Mesangial cell (primary cell): ENCODE data around the gene KRTAP4-4. TPM values are rescaled to one million over a fixed set of nuclear protein-coding genes. Genes with fewer than 3 reads are reported as not detected.

Source experiments
- total RNA-seq: library from RNA; depleted of rRNA; stranded (reverse); fragments of >200 nt; gene quantifications from 2 replicates; pipeline ENCODE4 v1.2.3, GENCODE V29; 2015

Gene KRTAP4-4
- total RNA-seq: not detected in 2 replicates

DNA sequence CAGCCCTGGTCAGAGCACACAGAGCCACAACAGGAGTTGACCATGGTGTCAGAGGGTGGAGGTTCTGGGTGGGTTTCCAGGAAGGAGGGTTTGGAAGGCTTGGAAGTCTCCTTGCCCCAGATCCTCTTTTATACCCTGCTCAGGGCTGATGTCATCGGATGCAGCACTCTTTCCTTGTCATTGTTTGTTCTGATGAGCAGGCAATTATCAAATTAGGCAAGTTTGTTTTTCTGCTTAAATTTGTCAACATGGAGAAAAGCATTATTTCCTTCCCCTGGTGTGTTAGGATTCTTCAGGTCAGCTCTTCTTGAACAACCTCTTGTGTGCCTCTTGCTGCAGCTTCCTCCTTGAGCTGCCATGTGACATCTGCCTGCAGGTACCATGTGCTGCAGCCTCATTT is at the start of gene KRTAP4-4:
TSS of gene KRTAP4-4 (minus strand) at position 101 of the 400 bp plus-strand sequence. CDS start at position 44, 57 bp downstream.

DNA sequence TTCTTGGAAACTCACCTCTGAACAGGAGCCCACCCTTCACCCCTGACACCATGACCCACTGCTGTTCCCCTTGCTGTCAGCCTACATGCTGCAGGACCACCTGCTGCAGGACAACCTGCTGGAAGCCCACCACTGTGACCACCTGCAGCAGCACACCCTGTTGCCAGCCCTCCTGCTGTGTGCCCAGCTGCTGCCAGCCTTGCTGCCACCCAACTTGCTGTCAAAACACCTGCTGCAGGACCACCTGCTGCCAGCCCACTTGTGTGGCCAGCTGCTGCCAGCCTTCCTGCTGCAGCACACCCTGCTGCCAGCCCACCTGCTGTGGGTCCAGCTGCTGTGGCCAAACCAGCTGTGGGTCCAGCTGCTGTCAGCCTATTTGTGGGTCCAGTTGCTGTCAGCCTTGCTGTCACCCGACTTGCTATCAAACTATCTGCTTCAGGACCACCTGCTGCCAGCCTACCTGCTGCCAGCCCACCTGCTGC is 29.3 kb upstream of the KRTAP4-4 start, which contains the start of gene KRTAP9-1:
TSS of gene KRTAP9-1 (plus strand) at position 51 of the 482 bp plus-strand sequence. CDS start at position 51, 0 bp downstream.

DNA sequence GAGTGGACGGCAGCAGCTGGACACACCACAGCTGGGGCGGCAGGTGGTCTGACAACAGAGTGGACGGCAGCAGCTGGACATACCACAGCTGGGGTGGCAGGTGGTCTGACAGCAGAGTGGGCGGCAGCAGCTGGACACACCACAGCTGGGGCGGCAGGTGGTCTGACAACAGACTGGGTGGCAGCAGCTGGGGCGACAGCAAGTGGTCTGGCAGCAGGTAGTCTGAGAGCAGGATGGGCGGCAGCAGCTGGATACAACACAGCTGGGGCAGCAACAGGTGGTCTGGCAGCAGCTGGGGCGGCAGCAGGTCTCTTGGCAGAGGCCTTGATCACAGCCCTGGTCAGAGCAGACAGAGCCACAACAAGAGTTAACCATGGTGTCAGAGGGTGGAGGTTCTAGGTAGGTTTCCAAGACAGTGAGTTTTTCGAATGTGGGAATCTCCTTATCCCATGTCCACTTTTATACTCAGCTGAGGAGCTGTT is 24.0 kb upstream of the KRTAP4-4 start, which contains the start of gene KRTAP4-1:
TSS of gene KRTAP4-1 (minus strand) at position 432 of the 482 bp plus-strand sequence. CDS start at position 375, 57 bp downstream.

DNA sequence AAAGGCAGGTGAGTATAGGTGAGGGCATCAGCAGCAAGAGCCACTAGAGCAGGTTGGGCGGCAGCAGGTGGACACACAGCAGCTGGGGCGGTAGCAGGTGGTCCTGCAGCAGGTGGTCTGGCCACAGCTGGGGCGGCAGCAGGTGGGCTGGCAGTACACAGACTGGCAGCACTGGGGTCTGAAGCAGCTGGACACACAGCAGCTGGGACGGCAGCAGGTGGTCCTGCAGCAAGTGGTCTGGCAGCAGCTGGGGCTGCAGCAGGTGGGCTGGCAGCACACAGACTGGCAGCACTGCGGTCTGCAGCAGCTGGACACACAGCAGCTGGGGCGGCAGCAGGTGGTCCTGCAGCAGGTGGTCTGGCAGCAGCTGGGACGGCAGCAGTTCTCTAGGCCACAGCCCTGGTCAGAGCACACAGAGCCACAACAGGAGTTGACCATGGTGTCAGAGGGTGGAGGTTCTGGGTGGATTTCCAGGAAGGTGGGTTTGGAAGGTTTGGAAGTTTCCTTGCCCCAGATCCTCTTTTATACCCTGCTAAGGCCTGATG is 17.3 kb upstream of the KRTAP4-4 start, which contains the start of gene KRTAP4-2:
TSS of gene KRTAP4-2 (minus strand) at position 495 of the 545 bp plus-strand sequence. CDS start at position 438, 57 bp downstream.

DNA sequence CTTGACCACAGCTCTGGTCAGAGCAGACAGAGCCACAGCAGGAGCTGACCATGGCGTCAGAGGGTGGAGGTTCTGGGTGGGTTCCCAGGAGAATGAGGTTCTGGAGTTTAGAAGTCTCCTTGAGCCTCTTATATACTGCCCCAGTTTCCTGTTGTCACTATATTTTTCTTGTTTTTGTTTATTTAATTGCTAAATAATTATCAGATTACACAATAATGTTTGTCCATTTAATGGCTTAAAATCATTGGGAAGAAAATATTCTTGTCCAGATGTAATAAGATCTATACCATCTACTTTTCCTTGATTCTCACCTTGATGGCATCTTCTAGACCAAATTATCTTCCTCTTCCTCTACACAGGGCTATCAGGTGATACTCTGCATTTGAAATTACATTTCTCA is 7.6 kb upstream of the KRTAP4-4 start, which contains the start of gene KRTAP4-3:
TSS of gene KRTAP4-3 (minus strand) at position 101 of the 400 bp plus-strand sequence. CDS start at position 52, 49 bp downstream.

DNA sequence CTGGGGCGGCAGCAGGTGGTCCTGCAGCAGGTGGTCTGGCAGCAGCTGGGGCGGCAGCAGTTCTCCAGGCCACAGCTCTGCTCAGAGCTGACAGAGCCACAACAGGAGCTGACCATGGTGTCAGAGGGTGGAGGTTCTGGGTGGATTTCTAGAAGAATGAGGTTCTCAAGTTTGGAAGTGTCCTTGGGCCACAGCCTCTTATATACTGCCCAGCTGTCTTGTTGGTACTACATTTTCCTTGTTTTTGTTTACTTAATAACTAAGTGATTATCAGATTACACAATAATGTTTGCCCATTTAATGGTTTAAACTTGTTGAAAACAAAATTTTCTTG is 10.9 kb downstream of the KRTAP4-4 start, which contains the start of gene KRTAP4-5:
TSS of gene KRTAP4-5 (minus strand) at position 174 of the 334 bp plus-strand sequence. CDS start at position 116, 58 bp downstream.

DNA sequence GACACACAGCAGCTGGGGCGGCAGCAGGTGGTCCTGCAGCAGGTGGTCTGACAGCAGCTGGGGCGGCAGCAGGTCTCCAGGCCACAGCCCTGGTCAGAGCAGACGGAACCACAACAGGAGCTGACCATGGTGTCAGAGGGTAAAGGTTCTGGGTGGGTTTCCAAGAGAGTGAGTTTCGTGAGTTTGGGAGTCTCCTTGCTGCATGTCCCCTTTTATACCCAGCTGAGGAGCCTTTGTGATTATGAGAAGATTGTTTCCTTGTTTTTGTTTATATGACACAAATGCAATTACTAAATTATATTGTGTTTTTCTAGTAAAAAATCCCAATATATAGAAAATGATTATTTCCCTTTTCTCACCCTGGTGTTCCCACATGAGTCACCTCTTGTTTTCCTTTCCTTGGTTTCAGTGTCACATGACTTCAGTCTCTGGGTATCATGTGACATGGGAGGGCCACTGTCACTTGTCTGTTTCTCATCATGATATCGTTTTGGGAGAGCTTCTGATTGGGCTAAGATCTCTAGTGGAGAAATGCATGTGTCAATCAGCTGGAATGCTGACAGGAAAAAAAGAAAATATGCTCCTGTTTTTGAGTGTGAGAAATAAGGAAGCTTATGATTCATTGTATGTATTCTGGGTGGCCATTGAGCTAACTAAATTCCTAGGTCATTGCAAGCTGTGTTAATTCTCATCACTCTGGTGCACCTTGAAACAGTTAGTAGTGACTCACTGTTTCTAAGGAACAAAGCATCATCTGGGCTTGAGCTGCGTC is 20.0 kb downstream of the KRTAP4-4 start, which contains the start of gene KRTAP4-6:
TSS of gene KRTAP4-6 (minus strand) at position 185 of the 772 bp plus-strand sequence. CDS start at position 128, 57 bp downstream.

DNA sequence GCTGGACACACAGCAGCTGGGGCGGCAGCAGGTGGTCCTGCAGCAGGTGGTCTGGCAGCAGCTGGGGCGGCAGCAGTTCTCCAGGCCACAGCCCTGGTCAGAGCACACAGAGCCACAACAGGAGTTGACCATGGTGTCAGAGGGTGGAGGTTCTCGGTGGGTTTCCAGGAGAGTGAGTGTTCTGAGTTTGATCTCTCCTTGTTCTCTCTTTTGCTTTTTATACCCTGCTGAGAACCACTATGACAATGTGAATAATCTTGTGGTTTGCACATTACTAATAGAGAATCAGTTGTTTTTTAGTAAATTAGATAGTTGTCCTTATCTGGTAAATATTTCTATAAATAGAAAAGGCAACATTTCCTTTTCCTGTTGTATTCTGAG is 36.6 kb downstream of the KRTAP4-4 start, which contains the start of gene KRTAP4-12:
TSS of gene KRTAP4-12 (minus strand) at position 192 of the 381 bp plus-strand sequence. CDS start at position 132, 60 bp downstream.

DNA sequence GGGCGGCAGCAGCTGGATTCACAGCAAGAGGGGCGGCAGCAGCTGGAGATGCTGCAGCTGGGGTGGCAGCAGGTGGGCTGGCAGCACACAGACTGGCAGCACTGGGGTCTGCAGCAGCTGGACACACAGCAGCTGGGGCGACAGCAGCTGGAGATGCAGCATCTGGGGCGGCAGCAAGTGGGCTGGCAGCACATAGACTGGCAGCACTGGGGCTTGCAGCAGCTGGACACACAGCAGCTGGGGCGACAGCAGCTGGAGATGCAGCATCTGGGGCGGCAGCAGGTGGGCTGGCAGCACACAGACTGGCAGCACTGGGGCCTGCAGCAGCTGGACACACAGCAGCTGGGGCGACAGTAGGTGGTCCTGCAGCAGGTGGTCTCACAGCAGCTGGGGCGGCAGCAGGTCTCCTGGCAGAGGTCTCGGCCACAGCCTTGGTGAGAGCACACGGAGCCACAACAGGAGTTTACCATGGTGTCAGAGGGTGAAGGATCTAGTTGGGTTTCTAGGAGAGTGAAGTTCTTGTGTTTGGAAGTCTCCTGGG is 42.6 kb downstream of the KRTAP4-4 start, which contains the start of gene KRTAP4-11:
TSS of gene KRTAP4-11 (minus strand) at position 528 of the 541 bp plus-strand sequence. CDS start at position 470, 58 bp downstream.

Other genes starting within 250 kb of the KRTAP4-4 start
- gene KRT23, start 223.1 kb downstream of the KRTAP4-4 start, total RNA-seq: 0.76 TPM in 1 of 2 replicates, not detected in the other
- gene KRT39, start 193.8 kb downstream of the KRTAP4-4 start, total RNA-seq: not detected in 2 replicates
- not detected in 2 replicates for gene KRT40, start 176.4 kb downstream of the KRTAP4-4 start, total RNA-seq
- gene KRTAP3-3, start 166.6 kb downstream of the KRTAP4-4 start, total RNA-seq: not detected in 2 replicates
- not detected in 2 replicates for gene KRTAP3-2, start 160.8 kb downstream of the KRTAP4-4 start, total RNA-seq
- not detected in 2 replicates for gene KRTAP3-1, start 151.6 kb downstream of the KRTAP4-4 start, total RNA-seq
- gene KRTAP1-5, start 133.5 kb downstream of the KRTAP4-4 start, total RNA-seq: not detected in 2 replicates
- not detected in 2 replicates for gene KRTAP1-4, start 130.6 kb downstream of the KRTAP4-4 start, total RNA-seq
- not detected in 2 replicates for gene KRTAP1-3, start 125.9 kb downstream of the KRTAP4-4 start, total RNA-seq
- gene KRTAP1-1, start 119.3 kb downstream of the KRTAP4-4 start, total RNA-seq: not detected in 2 replicates
- not detected in 2 replicates for gene KRTAP2-1, start 113.4 kb downstream of the KRTAP4-4 start, total RNA-seq
- not detected in 2 replicates for gene KRTAP2-2, start 105.5 kb downstream of the KRTAP4-4 start, total RNA-seq
- 0.13 and 2.6 TPM in 2 replicates for gene KRTAP2-3, start 100.6 kb downstream of the KRTAP4-4 start, total RNA-seq
- not detected in 2 replicates for gene KRTAP2-4, start 94.9 kb downstream of the KRTAP4-4 start, total RNA-seq
- not detected in 2 replicates for gene KRTAP4-7, start 76.6 kb downstream of the KRTAP4-4 start, total RNA-seq
- gene KRTAP4-8, start 62.6 kb downstream of the KRTAP4-4 start, total RNA-seq: not detected in 2 replicates
- not detected in 2 replicates for gene KRTAP4-16, start 58.5 kb downstream of the KRTAP4-4 start, total RNA-seq
- not detected in 2 replicates for gene KRTAP4-9, start 55.4 kb downstream of the KRTAP4-4 start, total RNA-seq
- not detected in 2 replicates for gene KRTAP4-11, start 42.4 kb downstream of the KRTAP4-4 start, total RNA-seq
- not detected in 2 replicates for gene KRTAP4-12, start 36.6 kb downstream of the KRTAP4-4 start, total RNA-seq
- not detected in 2 replicates for gene KRTAP4-6, start 20.2 kb downstream of the KRTAP4-4 start, total RNA-seq
- gene KRTAP4-5, start 10.9 kb downstream of the KRTAP4-4 start, total RNA-seq: not detected in 2 replicates
- gene KRTAP4-3, start 7.5 kb upstream of the KRTAP4-4 start, total RNA-seq: not detected in 2 replicates
- gene KRTAP4-2, start 17.5 kb upstream of the KRTAP4-4 start, total RNA-seq: not detected in 2 replicates
- gene KRTAP4-1, start 24.2 kb upstream of the KRTAP4-4 start, total RNA-seq: not detected in 2 replicates
- not detected in 2 replicates for gene KRTAP9-1, start 29.1 kb upstream of the KRTAP4-4 start, total RNA-seq
- not detected in 2 replicates for gene KRTAP9-2, start 65.9 kb upstream of the KRTAP4-4 start, total RNA-seq
- gene KRTAP9-3, start 71.7 kb upstream of the KRTAP4-4 start, total RNA-seq: not detected in 2 replicates
- gene KRTAP9-8, start 77.3 kb upstream of the KRTAP4-4 start, total RNA-seq: not detected in 2 replicates
- gene KRTAP9-4, start 88.9 kb upstream of the KRTAP4-4 start, total RNA-seq: not detected in 2 replicates
- not detected in 2 replicates for gene KRTAP9-9, start 94.6 kb upstream of the KRTAP4-4 start, total RNA-seq
- not detected in 2 replicates for gene KRTAP9-6, start 104.6 kb upstream of the KRTAP4-4 start, total RNA-seq
- not detected in 2 replicates for gene KRTAP9-7, start 115.0 kb upstream of the KRTAP4-4 start, total RNA-seq
- not detected in 2 replicates for gene KRTAP29-1, start 142.1 kb upstream of the KRTAP4-4 start, total RNA-seq
- gene KRTAP16-1, start 148.6 kb upstream of the KRTAP4-4 start, total RNA-seq: not detected in 2 replicates
- gene KRTAP17-1, start 155.0 kb upstream of the KRTAP4-4 start, total RNA-seq: 0.33 and 0.63 TPM in 2 replicates
- gene KRT33A, start 190.1 kb upstream of the KRTAP4-4 start, total RNA-seq: not detected in 2 replicates
- not detected in 2 replicates for gene KRT33B, start 209.1 kb upstream of the KRTAP4-4 start, total RNA-seq
- 0.13 and 2.9 TPM in 2 replicates for gene KRT34, start 221.6 kb upstream of the KRTAP4-4 start, total RNA-seq
- 0.13 TPM in 1 of 2 replicates, not detected in the other for gene KRT31, start 236.9 kb upstream of the KRTAP4-4 start, total RNA-seq